ENCODE results near the gene ZNF865. TPM values are rescaled to one million over a fixed set of nuclear protein-coding genes. Genes with fewer than 3 reads are reported as not detected.

The ZNF865 gene
- total and polyA plus RNA-seq, 2 of the 8 experiments (the other 6 are each of a cell fraction or from before 2014, with no cell fraction given): 3.5 to 13.6 TPM

DNA sequence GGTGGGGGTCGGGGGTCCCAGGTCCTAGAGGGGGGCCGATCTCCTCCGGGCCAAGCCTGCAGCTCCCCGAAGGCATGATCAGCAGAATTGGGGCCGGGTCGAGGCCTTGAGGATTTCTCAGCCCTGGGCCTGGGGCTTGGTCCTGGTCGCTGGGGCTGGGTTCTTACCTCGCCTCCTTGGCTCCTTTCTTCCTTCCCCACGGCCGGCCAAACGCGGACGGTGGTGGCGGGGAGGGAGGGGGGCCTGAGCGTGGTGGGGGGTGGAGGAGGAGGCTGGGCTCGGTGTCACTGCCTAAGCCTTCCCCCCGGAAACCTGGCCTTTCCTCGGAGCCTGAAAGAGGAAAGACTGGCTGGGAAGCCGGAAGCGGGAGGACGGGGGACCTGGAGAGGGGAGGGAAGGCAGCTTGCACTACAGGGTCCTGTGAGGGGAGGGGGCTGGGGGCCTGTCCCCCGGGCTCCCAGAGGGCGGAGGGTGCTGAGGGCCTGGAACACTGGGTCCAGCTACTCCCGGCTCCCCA is 24.8 kb upstream of the ZNF865 start, which contains the start of gene ZNF579 (continued):
- TF ChIP-seq PHF8 (conservative IDR thresholded peaks at IDR 0.05; ENCODE audit: low read depth, low read length): no peak
- no peak for TF ChIP-seq CREB1 (IDR thresholded peaks at IDR 0.05)
- no peak for TF ChIP-seq HDAC2 (IDR thresholded peaks at IDR 0.05; ENCODE audit: borderline replicate concordance in 1 of 2, low read depth in 2 of 2, low read length in 2 of 2)
- no peak for TF ChIP-seq MAX (IDR thresholded peaks at IDR 0.05)
- peak; percentile 97 for TF ChIP-seq GABPA (IDR thresholded peaks at IDR 0.05; ENCODE audit: borderline replicate concordance, insufficient read depth, low read length)
- TF ChIP-seq ZNF274 (IDR thresholded peaks at IDR 0.05; ENCODE audit: borderline replicate concordance, extremely low read depth, low read length): no peak
- peak; percentile 39 for TF ChIP-seq KDM4A (IDR thresholded peaks at IDR 0.05; ENCODE audit: low read depth, low read length, severe bottlenecking)
- 0 out of 2 replicates have a peak, but pooled peaks have one; percentile 36 for TF ChIP-seq SP1 (IDR thresholded peaks at IDR 0.05; ENCODE audit: low read depth, low read length)
- TF ChIP-seq SRF (IDR thresholded peaks at IDR 0.05; ENCODE audit: low read depth, low read length): no peak
- TF ChIP-seq SUZ12 (IDR thresholded peaks at IDR 0.05; ENCODE audit: low read length): no peak
- TF ChIP-seq RNF2 (IDR thresholded peaks at IDR 0.05; ENCODE audit: borderline replicate concordance, low read depth, low read length, missing control alignments, poor library complexity, severe bottlenecking): no peak
- no peak for TF ChIP-seq BACH1 (IDR thresholded peaks at IDR 0.05; ENCODE audit: low read length)
- TF ChIP-seq, protein P1, sequence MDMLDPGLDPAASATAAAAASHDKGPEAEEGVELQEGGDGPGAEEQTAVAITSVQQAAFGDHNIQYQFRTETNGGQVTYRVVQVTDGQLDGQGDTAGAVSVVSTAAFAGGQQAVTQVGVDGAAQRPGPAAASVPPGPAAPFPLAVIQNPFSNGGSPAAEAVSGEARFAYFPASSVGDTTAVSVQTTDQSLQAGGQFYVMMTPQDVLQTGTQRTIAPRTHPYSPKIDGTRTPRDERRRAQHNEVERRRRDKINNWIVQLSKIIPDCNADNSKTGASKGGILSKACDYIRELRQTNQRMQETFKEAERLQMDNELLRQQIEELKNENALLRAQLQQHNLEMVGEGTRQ (IDR thresholded peaks at IDR 0.05; ENCODE audit: low read length): no peak
- no peak for TF ChIP-seq NRF1 (IDR thresholded peaks at IDR 0.05; ENCODE audit: low read depth, low read length)
- peak in 1 of 2 experiments; percentile 74; a peak in 1 of 3 replicates for TF ChIP-seq EP300 (IDR thresholded peaks at IDR 0.05; ENCODE audit: borderline replicate concordance in 1 of 2, low read depth in 2 of 2, low read length in 2 of 2)
- TF ChIP-seq YY1 (IDR thresholded peaks at IDR 0.05; ENCODE audit: low read depth, low read length): peak; percentile 47; the same call in 1 of the 2 replicates
- TF ChIP-seq SAP30 (IDR thresholded peaks at IDR 0.05; ENCODE audit: insufficient read depth, insufficient replicate concordance, low read length): no peak
- TF ChIP-seq CHD2 (IDR thresholded peaks at IDR 0.05; ENCODE audit: low read length): no peak
- no peak for TF ChIP-seq SIX5 (IDR thresholded peaks at IDR 0.05; ENCODE audit: low read depth, low read length)
- peak; percentile 65 to 78; a peak in 2 of 4 replicates for TF ChIP-seq SIN3A (conservative IDR thresholded peaks at IDR 0.05 in 1 of 2, IDR thresholded peaks at IDR 0.05 in 1 of 2; ENCODE audit: low read depth in 1 of 2, low read length in 2 of 2)
- no peak for TF ChIP-seq RAD21 (IDR thresholded peaks at IDR 0.05 in 1 of 2, conservative IDR thresholded peaks at IDR 0.05 in 1 of 2; ENCODE audit: low read depth in 2 of 2, low read length in 2 of 2)
- peak; percentile 33; the same call in 1 of the 2 replicates for TF ChIP-seq TEAD4 (IDR thresholded peaks at IDR 0.05; ENCODE audit: low read depth, low read length)

All from H1 (cell line).